ENCODE results near the gene DUOXA1.
"Not testable (repeated sequence)": the region's sequence is repeated elsewhere in the genome, so short reads cannot be mapped to it uniquely, and the experiment has no call there.

Gene DUOXA1

GRCh38 chr15:45087513-45087912 lies 42.2 kb downstream of the DUOXA1 start:
- no peak for DNase-seq

DNA sequence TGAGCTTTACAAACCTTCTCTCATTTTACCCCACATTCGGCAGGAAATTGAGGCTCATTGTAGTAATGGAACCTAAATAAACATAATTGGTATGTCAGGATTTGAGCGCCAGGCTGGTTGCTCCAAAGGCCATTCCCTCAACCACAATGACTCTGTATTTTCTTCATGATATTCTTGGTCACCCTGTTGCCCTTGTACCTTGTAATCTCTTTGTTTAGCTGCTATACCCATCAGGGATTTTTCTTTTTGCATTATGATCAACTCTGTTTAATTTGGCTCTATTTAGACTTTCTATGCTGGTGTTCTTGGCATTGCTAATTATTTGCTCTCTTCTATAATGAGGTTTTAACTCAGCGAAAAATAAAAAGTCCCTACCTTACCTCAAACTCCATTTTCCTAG lies 45.5 kb downstream of the DUOXA1 start:
- no peak for DNase-seq

DNA sequence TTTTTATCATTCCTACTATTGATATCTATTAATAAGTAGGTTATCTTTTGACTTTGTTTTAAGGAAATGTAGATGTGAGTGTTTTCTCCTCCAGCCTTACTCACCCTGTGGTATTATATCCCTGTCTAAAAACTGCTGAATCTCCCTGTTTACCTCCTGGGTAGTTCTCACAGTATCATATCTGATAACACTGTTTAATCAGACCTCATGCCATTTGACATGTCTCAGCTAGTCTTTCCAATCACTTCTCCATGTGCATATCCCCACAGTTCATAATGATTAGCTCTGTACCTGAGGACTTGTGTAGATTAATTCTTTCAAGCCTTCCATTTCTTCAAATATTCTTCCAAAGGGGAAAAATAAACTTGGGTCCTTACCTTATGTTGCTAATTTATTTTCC lies 46.5 kb downstream of the DUOXA1 start:
- peak; percentile 69 for DNase-seq

DNA sequence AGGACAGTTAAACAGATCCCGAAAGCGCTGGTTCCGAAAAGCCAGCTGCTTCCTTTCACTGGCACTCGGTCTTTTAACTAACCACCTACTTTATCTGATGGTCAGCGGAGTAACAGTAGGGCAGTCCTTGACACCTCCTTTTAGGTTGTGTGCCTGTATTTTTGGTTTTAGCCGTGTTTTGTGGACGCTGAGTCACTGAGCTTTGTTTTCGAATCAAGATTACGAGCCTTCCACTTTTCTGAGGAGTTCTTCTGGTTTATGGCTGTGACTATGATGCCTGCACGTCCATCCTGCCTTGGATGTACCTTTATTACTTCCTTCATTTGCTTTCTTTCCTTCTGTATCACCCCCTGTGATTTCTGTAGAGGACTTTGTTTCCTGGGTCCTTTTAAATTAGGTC lies 47.3 kb downstream of the DUOXA1 start:
- DNase-seq = not testable (repeated sequence)

DNA sequence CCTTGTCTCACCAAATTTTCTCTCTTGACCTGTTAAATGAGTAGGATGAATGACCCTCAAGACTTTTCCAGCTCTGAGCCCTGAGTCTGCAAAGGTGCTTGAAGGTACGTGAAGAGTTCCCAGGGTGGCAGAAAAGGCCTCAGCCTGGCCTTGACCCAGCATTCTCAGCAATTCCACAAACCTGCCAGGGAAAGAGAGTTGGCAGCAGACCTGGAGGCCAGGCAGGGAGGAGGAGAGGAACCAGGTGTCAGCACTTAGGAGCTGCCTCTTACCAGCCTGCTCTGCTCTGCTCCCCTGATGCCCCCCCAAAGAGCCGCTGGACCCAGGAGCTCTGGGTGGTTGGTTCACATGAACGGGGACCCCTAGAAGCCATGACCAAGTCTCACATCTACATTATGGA lies 49.1 kb downstream of the DUOXA1 start:
- DNase-seq = not testable (repeated sequence)

GRCh38 chr15:45079628-45080246 lies 49.9 kb downstream of the DUOXA1 start:
- DNase-seq = not testable (repeated sequence)

- peak; percentile 95 for DNase-seq
These were observed 50.5 kb downstream of the DUOXA1 start for GRCh38 chr15:45079201-45079600.

DNA sequence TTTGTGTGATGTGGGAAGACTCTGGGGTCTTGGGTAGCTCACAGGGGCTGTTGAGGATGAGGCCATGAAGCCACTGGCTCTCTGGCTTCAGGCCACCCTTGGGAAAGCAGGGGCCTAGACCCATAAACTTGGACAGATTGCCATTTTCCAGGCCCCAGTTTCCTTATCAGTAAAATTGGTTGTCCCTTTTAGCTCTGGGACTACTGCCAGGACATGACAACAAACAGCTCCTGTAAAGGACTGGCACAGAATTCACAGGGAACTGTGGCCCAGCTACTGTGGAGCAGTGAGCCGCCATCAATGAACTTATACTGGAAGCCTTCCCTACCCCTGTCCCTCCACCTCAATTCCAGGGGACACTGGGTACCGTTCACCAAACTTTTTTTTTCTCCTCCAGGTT lies 52.3 kb downstream of the DUOXA1 start:
- not testable (repeated sequence) for DNase-seq

DNA sequence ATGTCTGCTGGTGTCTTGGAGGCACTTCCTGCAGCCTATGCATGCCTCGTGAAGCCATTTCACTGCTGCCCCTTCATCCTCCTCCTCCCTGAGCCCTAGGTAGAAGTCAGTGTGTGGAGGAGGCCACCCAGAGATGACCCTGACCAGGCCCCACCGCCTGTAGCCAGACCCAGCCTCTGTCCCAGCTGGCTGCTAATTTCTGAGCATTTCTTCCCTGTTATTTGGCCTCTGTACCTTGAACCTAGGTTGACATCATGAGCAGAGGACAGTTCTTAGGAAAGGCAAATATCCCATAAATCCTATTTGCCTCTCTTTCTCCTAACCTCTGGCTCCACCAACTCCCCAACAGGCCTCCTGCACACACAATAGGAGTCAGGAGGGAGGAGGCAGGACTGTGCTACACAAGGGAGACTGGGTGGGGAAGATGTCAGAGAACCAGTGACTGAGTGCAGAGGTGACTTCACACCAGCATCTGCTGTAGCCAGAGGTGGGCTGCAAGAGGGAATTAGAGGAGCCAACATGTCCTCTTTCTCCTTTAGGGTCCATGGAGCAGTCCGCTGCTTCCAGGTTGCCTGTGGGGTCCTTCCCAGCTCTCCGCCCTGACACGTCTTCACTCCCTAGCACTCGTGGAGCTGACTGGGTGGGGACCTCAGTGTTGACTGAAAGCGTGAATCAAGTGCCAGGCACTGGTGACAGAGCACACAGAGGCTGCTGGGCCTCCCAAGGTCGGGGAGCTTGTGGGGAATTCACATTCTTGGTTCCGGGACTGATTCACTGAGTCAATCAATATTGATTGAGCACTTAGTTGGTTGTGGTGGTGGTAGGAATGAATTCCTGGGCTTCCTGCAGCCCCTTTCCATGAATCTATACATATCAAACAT lies 54.0 kb downstream of the DUOXA1 start:
- DNase-seq = not testable (repeated sequence)

DNA sequence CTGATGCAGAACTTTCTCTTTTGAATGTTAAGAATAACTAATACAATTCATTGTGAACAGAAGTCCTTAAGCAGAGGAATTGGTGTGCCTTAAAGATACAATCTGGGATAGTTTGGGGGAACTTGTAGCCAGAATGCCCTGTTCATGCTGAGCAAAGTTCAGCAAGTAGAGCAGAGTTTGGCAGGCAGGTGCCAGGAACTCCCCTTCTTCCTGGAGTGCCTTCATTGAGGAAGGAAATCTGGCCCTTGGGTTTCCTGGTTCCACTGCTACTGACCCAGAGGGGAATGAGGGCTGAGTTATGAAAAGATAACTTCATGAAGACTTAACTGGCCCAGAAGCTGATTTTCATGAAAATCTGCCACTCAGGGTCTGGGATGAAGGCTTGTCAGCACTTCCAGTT lies 56.1 kb downstream of the DUOXA1 start:
- not testable (repeated sequence) for DNase-seq

DNA sequence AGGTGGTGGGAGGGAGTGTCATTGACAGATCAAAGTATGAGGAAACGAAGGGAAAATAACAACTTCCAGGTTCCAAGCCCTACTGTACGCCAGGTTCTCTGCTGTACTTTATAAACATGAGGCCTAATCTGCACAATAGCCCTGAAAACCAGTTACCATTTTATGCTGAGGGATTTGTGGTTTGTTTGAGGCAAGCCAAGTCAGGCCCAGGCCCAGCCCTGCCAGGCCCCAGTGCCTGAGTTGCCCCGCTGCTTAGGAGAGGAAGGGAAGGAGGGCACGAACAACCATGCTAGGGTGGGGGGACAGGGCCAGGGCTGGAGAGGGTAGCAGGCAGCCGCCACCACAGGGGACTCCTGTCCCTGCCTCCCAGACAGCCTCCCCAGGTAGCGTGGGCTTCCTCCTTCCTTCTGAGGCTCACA lies 59.7 kb downstream of the DUOXA1 start:
- DNase-seq = not testable (repeated sequence)

All from NCI-H2171 treated with DMSO at 0.1 percent for 48 hours (cell line).